Epithelial cell of proximal tubule (primary cell): ENCODE data around the gene KRTAP10-12. TPM values are rescaled to one million over a fixed set of nuclear protein-coding genes. Genes with fewer than 3 reads are reported as not detected.
"Not testable (repeated sequence)": the region's sequence is repeated elsewhere in the genome, so short reads cannot be mapped to it uniquely, and the experiment has no call there.

Source experiments
- DNase-seq: peaks from one replicate; pipeline ENCODE4 v3.0.0-alpha.2; 2011; ENCODE audit warnings: low read depth
- H3K4me3 ChIP-seq: 2 replicates; pipeline ENCODE4 v1.5.1; 2011; ENCODE audit warnings: low read depth, mild to moderate bottlenecking, low read length
- CTCF ChIP-seq: conservative IDR thresholded peaks from 2 replicates; pipeline ENCODE4 v1.5.1; 2012; ENCODE audit warnings: low read depth, mild to moderate bottlenecking, low read length
- total RNA-seq: library from RNA; depleted of rRNA; stranded (reverse); fragments of >200 nt; gene quantifications from 2 replicates; pipeline ENCODE4 v1.2.3, GENCODE V29; 2015

The KRTAP10-12 gene
- total RNA-seq: not detected in 2 replicates

- not testable (repeated sequence) for DNase-seq, H3K4me3 ChIP-seq
These were observed at the start of gene KRTAP10-12 for GRCh38 chr21:44697172-44697810. KRTAP10-12 (plus strand) TSS chr21:44697172; CDS start chr21:44697202, 30 bp downstream.

GRCh38 chr21:44647222-44647552 lies 49.8 kb upstream of the KRTAP10-12 start:
- no peak for DNase-seq
- H3K4me3 ChIP-seq: no peak overlapping the region
- TF ChIP-seq CTCF: no peak

GRCh38 chr21:44648557-44649311 lies 48.2 kb upstream of the KRTAP10-12 start:
- H3K4me3 ChIP-seq: no peak overlapping the region
- no peak for DNase-seq
- TF ChIP-seq CTCF: no peak

GRCh38 chr21:44649521-44650100 lies 47.4 kb upstream of the KRTAP10-12 start:
- no peak overlapping the region for H3K4me3 ChIP-seq
- TF ChIP-seq CTCF: no peak
- no peak for DNase-seq

GRCh38 chr21:44650265-44650972 lies 46.6 kb upstream of the KRTAP10-12 start:
- no peak for DNase-seq
- no peak overlapping the region for H3K4me3 ChIP-seq

GRCh38 chr21:44650973-44651675 lies 45.8 kb upstream of the KRTAP10-12 start:
- no peak for TF ChIP-seq CTCF

More at GRCh38 chr21:44650265-44650972, 46.6 kb upstream of the KRTAP10-12 start:
- TF ChIP-seq CTCF: no peak

GRCh38 chr21:44653123-44653522 lies 43.8 kb upstream of the KRTAP10-12 start:
- TF ChIP-seq CTCF: no peak
- DNase-seq: no peak
- no peak overlapping the region for H3K4me3 ChIP-seq

More at GRCh38 chr21:44650973-44651675, 45.8 kb upstream of the KRTAP10-12 start:
- no peak for DNase-seq
- H3K4me3 ChIP-seq: no peak overlapping the region
